H1 (cell line): Measurements from ENCODE around the gene PCNX3. TPM values are rescaled to one million over a fixed set of nuclear protein-coding genes. Genes with fewer than 3 reads are reported as not detected.

ENCODE experiments used
- CTCF ChIA-PET: fragments of 300-600 bp; sonication (Branson Sonifier 250); formaldehyde crosslinking; loops from one replicate; lab custom pipeline; 2021; ENCODE audit not compliant: partially characterized antibody; lab: Charles Lee
- POLR2A ChIA-PET: fragments of 300-600 bp; sonication (Branson Sonifier 250); formaldehyde crosslinking; loops from one replicate; lab custom pipeline; 2021; ENCODE audit warnings: inconsistent platforms; ENCODE audit not compliant: partially characterized antibody; lab: Charles Lee
- DNase-seq, 2 experiments: peaks; one replicate each; pipeline versions ENCODE4 v3.0.0 to v3.0.0-alpha.2; 2010 to 2022; ENCODE audit warnings: low spot score in 2 of 2, low read depth in 1 of 2, mixed read lengths in 1 of 2
- FAIRE-seq: peaks from 2 replicates; lab custom pipeline; 2011; peaks lifted over from hg19 to GRCh38; lab: Jason Lieb, UNC
- H2AFZ ChIP-seq: 2 replicates; pipeline ENCODE4 v1.8.1; 2012; ENCODE audit warnings: low read length, inconsistent platforms
- H2AK5ac ChIP-seq: 2 replicates; pipeline ENCODE4 v1.6.1; 2013; ENCODE audit warnings: low read depth, low read length
- H2BK120ac ChIP-seq: replicated peaks from 2 replicates; pipeline ENCODE3; 2013; ENCODE audit warnings: low read depth, low read length, inconsistent platforms
- H2BK12ac ChIP-seq: 2 replicates; pipeline ENCODE4 v1.6.1; 2013; ENCODE audit warnings: low read depth, low read length
- H2BK15ac ChIP-seq: 2 replicates; pipeline ENCODE4 v1.6.1; 2013; ENCODE audit warnings: low read length
- H2BK20ac ChIP-seq: 2 replicates; pipeline ENCODE4 v1.6.1; 2013; ENCODE audit warnings: low read length
- H2BK5ac ChIP-seq: 2 replicates; pipeline ENCODE4 v1.6.1; 2013; ENCODE audit warnings: low read depth, low read length
- H3K14ac ChIP-seq: 2 replicates; pipeline ENCODE4 v1.6.1; 2013; ENCODE audit warnings: inconsistent platforms; ENCODE audit not compliant: insufficient read length
- H3K18ac ChIP-seq: 2 replicates; pipeline ENCODE4 v1.6.1; 2013; ENCODE audit warnings: low read length; ENCODE audit errors: extremely low read depth
- H3K23ac ChIP-seq: 2 replicates; pipeline ENCODE4 v1.6.1; 2013; ENCODE audit warnings: inconsistent platforms; ENCODE audit not compliant: insufficient read length
- H3K23me2 ChIP-seq: 2 replicates; pipeline ENCODE4 v1.6.1; 2013; ENCODE audit warnings: low read depth, low read length
- H3K27ac ChIP-seq: 2 replicates; pipeline ENCODE4 v1.6.1; 2011; ENCODE audit warnings: low read depth, low read length, inconsistent platforms
- H3K27me3 ChIP-seq, 4 experiments: replicated peaks in 1 of 4; 1 replicate in 1 of 4; 2 replicates in 3 of 4; pipeline versions ENCODE4 v1.6.1 to v1.8.1; 2011 to 2013; ENCODE audit warnings: low read length in 3 of 4, mild to moderate bottlenecking in 3 of 4, inconsistent platforms in 2 of 4, mixed read lengths in 2 of 4, moderate library complexity in 1 of 4; ENCODE audit not compliant: control insufficient read depth in 3 of 4, insufficient read depth in 3 of 4; ENCODE audit errors: extremely low read depth in 1 of 4
- H3K36me3 ChIP-seq, 4 experiments: 2 replicates each; pipeline versions ENCODE4 v1.6.1 to v1.8.1; 2011 to 2013; ENCODE audit warnings: mild to moderate bottlenecking in 4 of 4, low read length in 3 of 4, moderate library complexity in 2 of 4, control low read depth in 1 of 4, inconsistent platforms in 1 of 4; ENCODE audit not compliant: insufficient read depth in 4 of 4, control insufficient read depth in 2 of 4
- H3K4ac ChIP-seq: replicated peaks from 2 replicates; pipeline ENCODE3; 2013; ENCODE audit warnings: low read length, low read depth, mixed read lengths, inconsistent platforms; ENCODE audit not compliant: insufficient read length
- H3K4me1 ChIP-seq, 4 experiments: replicated peaks in 1 of 4; 1 replicate in 1 of 4; 2 replicates in 3 of 4; pipeline versions ENCODE4 v1.6.1 to v1.8.1; 2011 to 2013; ENCODE audit warnings: low read length in 3 of 4, inconsistent platforms in 2 of 4, mixed read lengths in 1 of 4; ENCODE audit not compliant: insufficient read depth in 4 of 4, control insufficient read depth in 3 of 4
- H3K4me2 ChIP-seq, 2 experiments: 2 replicates each; pipeline versions ENCODE4 v1.6.1 to v1.8.1; 2011 to 2013; ENCODE audit warnings: low read depth in 2 of 2, low read length in 2 of 2, control low read depth in 1 of 2, inconsistent platforms in 1 of 2, mild to moderate bottlenecking in 1 of 2; ENCODE audit not compliant: insufficient read depth in 1 of 2
- H3K4me3 ChIP-seq, 4 experiments: fragments of 200-600, 300-600 bp in 1 of 4; sonication (generic), shearing (Covaris generic), sonication (Bioruptor Twin) in 1 of 4; 2 replicates each; pipeline versions ENCODE4 v1.5.1 to v1.8.1; 2011 to 2016; ENCODE audit warnings: low read length in 4 of 4, low read depth in 3 of 4, control low read depth in 2 of 4, inconsistent platforms in 2 of 4, mild to moderate bottlenecking in 2 of 4, mixed read lengths in 1 of 4, moderate library complexity in 1 of 4; ENCODE audit not compliant: insufficient read depth in 2 of 4; ENCODE audit errors: extremely low read depth in 1 of 4
- H3K56ac ChIP-seq: replicated peaks from 2 replicates; pipeline ENCODE3; 2013; ENCODE audit warnings: low read depth, mild to moderate bottlenecking, mixed read lengths, low read length, inconsistent platforms; ENCODE audit not compliant: insufficient read length
- H3K79me1 ChIP-seq: 2 replicates; pipeline ENCODE4 v1.6.1; 2013; ENCODE audit warnings: low read depth, low read length, control low read depth
- H3K79me2 ChIP-seq, 2 experiments: 2 replicates each; pipeline versions ENCODE4 v1.6.1 to v1.8.1; 2012 to 2013; ENCODE audit warnings: low read length in 2 of 2, mild to moderate bottlenecking in 2 of 2, inconsistent platforms in 1 of 2; ENCODE audit not compliant: insufficient read depth in 2 of 2, control insufficient read depth in 1 of 2
- H3K9ac ChIP-seq, 4 experiments: replicated peaks in 1 of 4; 1 replicate in 1 of 4; 2 replicates in 3 of 4; pipeline versions ENCODE4 v1.6.1 to v1.8.1; 2011 to 2013; ENCODE audit warnings: low read depth in 3 of 4, low read length in 3 of 4, control low read depth in 2 of 4, mild to moderate bottlenecking in 2 of 4, moderate library complexity in 2 of 4, inconsistent platforms in 1 of 4; ENCODE audit errors: extremely low read depth in 1 of 4
- H3K9me3 ChIP-seq, 2 experiments: 2 replicates each; pipeline versions ENCODE4 v1.6.1 to v1.8.1; 2012 to 2013; ENCODE audit warnings: mild to moderate bottlenecking in 2 of 2, moderate library complexity in 2 of 2, control low read depth in 1 of 2, inconsistent platforms in 1 of 2, low read depth in 1 of 2, low read length in 1 of 2, mixed read lengths in 1 of 2; ENCODE audit not compliant: insufficient read depth in 2 of 2
- H4K20me1 ChIP-seq, 2 experiments: replicated peaks in 1 of 2; 2 replicates each; pipeline versions ENCODE3 to v1.8.1; 2011 to 2013; ENCODE audit warnings: inconsistent platforms in 2 of 2, low read length in 2 of 2, mild to moderate bottlenecking in 1 of 2; ENCODE audit not compliant: insufficient read depth in 2 of 2, control insufficient read depth in 1 of 2
- H4K5ac ChIP-seq: 2 replicates; pipeline ENCODE4 v1.6.1; 2013; ENCODE audit warnings: low read length, low read depth, mixed read lengths, inconsistent platforms; ENCODE audit not compliant: insufficient read length
- H4K8ac ChIP-seq: 2 replicates; pipeline ENCODE4 v1.8.0; 2013; ENCODE audit warnings: mild to moderate bottlenecking, moderate library complexity, low read length, inconsistent platforms; ENCODE audit not compliant: insufficient read depth; ENCODE audit errors: extremely low read depth
- H4K91ac ChIP-seq: replicated peaks from 2 replicates; pipeline ENCODE3; 2013; ENCODE audit warnings: low read length, mixed read lengths, inconsistent platforms; ENCODE audit not compliant: insufficient read length
- TEAD4 ChIP-seq: IDR thresholded peaks from 2 replicates; pipeline ENCODE4 v1.6.1; 2012; ENCODE audit warnings: low read depth, low read length, inconsistent platforms, mixed read lengths
- WGBS, 2 experiments: shearing (Covaris generic) in 1 of 2; methylation state at CpG; one replicate each; pipeline versions ENCODE4 v1.1.6 to v1.1.7; 2013 to 2015; ENCODE audit warnings: low lambda C conversion rate in 2 of 2, mixed read lengths in 2 of 2, inconsistent platforms in 1 of 2, low coverage in 1 of 2, missing lambda C conversion rate in 1 of 2; ENCODE audit not compliant: insufficient replicate concordance in 2 of 2, insufficient coverage in 1 of 2, insufficient read length in 1 of 2; ENCODE audit errors: extremely low coverage in 1 of 2, missing lambda C conversion rate in 1 of 2; 5-methylcytosine and 5-hydroxymethylcytosine counted together
- polyA plus RNA-seq, 7 experiments: library from polyadenylated mRNA; depleted of rRNA in 3 of 7; stranded (reverse) in 5 of 7; unstranded in 2 of 7; fragments of >200 nt in 5 of 7; fragments of 200-250 nt in 2 of 7; gene quantifications; 1 replicate in 5 of 7; 2 replicates in 1 of 7; 4 replicates in 1 of 7; pipeline versions ENCODE4 v1.2.1 to v1.2.3, GENCODE V29; 2011 to 2013; ENCODE audit warnings: missing spikeins in 2 of 7, mixed read lengths in 2 of 7
- total RNA-seq: library from RNA; stranded (reverse); fragmentation: NEBNext Ultra II Directional; extraction: Animal tissue kit (Norgen Biotek cat#: 25700); gene quantifications from 2 replicates; pipeline ENCODE4 v1.2.1, GENCODE V29; 2021

Gene PCNX3
- total and polyA plus RNA-seq, 2 of the 8 experiments (the other 6 are each of a cell fraction or from before 2014, with no cell fraction given), result 27.2 to 38.8 TPM

DNA sequence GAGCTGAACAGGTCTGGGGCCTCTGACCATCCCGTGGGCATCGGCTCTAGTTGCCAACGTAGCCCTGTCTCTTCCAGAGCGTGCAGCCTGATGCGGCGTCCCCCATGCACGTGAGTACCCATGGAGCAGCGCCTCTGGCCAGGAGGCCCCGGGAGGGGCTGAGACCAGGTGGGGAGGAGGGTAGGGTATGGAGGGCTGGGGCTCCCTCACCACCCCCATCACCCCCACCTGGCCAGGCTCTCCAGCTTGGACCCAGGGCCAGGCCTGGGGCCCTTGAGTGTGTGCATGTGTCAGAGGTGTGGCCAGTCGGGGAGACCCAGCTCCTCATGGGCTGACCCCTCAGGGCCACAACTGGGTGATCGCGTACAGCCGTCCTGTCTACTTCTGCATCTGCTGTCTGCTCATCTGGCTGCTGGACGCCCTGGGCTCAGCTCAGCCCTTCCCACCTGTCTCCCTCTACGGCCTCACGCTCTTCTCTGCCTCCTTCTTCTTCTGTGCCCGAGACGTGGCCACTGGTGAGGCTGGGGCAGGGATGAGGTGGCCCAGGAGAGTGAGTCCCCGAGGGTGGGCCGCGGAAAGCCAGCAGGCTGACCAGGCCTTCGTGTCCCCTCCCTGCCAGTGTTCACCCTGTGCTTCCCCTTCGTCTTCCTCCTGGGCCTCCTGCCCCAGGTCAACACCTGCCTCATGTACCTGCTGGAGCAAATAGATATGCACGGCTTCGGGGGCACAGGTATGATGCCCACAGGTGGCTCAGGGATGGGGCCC lies 8.5 kb downstream of the PCNX3 start:
- peaks cover 21 to 52% (median 34%) of the 10 kb centered on the region in 4 experiments; a peak in 7 of 8 replicates for H3K36me3 ChIP-seq
- peaks cover 3% of the 10 kb centered on the region; the same call in 1 of the 2 replicates for H3K79me1 ChIP-seq
- H4K5ac ChIP-seq, result no peak overlapping the region
- no peak overlapping the region for H3K23ac ChIP-seq
- H4K91ac ChIP-seq, result no peak overlapping the region
- H2BK120ac ChIP-seq, result no peak overlapping the region
- H2BK20ac ChIP-seq, result no peak overlapping the region
- no peak overlapping the region for H3K18ac ChIP-seq
- DNase-seq (no peak), FAIRE-seq (no peak)
- H2BK15ac ChIP-seq, result no peak overlapping the region
- peaks cover 0 to 37% of the 10 kb centered on the region in 2 experiments for H4K20me1 ChIP-seq
- ChIA-PET CTCF (interaction anchor here (0.6 to 1.3 kb wide), 3 partner anchors 14 to 59 kb away, joined by 3 read pairs; no protein-coding TSS in a partner anchor), POLR2A (interaction anchor here (0.7 to 4.1 kb wide), 8 partner anchors 8 to 285 kb away, joined by 3 to 40 read pairs (median 4); partner anchors contain the start of gene SIPA1)
- no peak overlapping the region for H3K4me3 ChIP-seq
- H2BK12ac ChIP-seq, result no peak overlapping the region
- 85% methylated on average over 25 of the region's 25 CpGs; no CpG with 5 or more reads in 1 of the 2 experiments for WGBS, 2 experiments
- H2BK5ac ChIP-seq, result no peak overlapping the region
- no peaks in the 10 kb centered on the region for H3K27me3 ChIP-seq
- H3K4me2 ChIP-seq, result no peak overlapping the region
- H3K9ac ChIP-seq, result no peak overlapping the region
- no peaks in the 10 kb centered on the region for H3K4me1 ChIP-seq
- H2AFZ ChIP-seq, result no peak overlapping the region
- no peaks in the 10 kb centered on the region for H3K79me2 ChIP-seq
- H3K27ac ChIP-seq, result no peak overlapping the region
- H4K8ac ChIP-seq, result no peak overlapping the region
- H3K56ac ChIP-seq, result no peak overlapping the region
- H3K23me2 ChIP-seq, result no peaks in the 10 kb centered on the region
- H2AK5ac ChIP-seq, result no peak overlapping the region
- H3K9me3 ChIP-seq, result no peaks in the 10 kb centered on the region
- no peak overlapping the region for H3K4ac ChIP-seq
- H3K14ac ChIP-seq, result no peak overlapping the region
- TF ChIP-seq TEAD4, result no peak
